Nephron (organoid): ENCODE results near the gene SLCO3A1.

Experiments used
- H3K27ac Mint-ChIP-seq, 3 experiments: 2 replicates each; pipeline ENCODE4 v1.8.0; 2020; ENCODE audit warnings: mixed read lengths in 3 of 3, mild to moderate bottlenecking in 2 of 3, moderate library complexity in 1 of 3
- H3K27me3 Mint-ChIP-seq: 2 replicates; pipeline ENCODE4 v1.8.0; 2021; ENCODE audit warnings: low read depth, mild to moderate bottlenecking, moderate library complexity, mixed read lengths
- H3K36me3 Mint-ChIP-seq: 2 replicates; pipeline ENCODE4 v1.8.0; 2020; ENCODE audit warnings: low read depth, mixed read lengths
- H3K4me1 Mint-ChIP-seq: 2 replicates; pipeline ENCODE4 v1.8.0; 2020; ENCODE audit warnings: mixed read lengths
- H3K4me3 Mint-ChIP-seq, 3 experiments: 2 replicates each; pipeline ENCODE4 v1.8.0; 2020; ENCODE audit warnings: mild to moderate bottlenecking in 3 of 3, mixed read lengths in 3 of 3, moderate library complexity in 2 of 3
- H3K9me3 Mint-ChIP-seq: 2 replicates; pipeline ENCODE4 v1.8.0; 2020; ENCODE audit warnings: mixed read lengths
- TF ChIP-seq, protein P1 (sequence below), 3 experiments: fragments of 200-600 bp; sonication (generic); IDR thresholded peaks; one replicate each; pipeline ENCODE4 v1.5.0; 2021; ENCODE audit warnings: antibody characterized with exemption in 3 of 3; ENCODE audit not compliant: unreplicated experiment in 3 of 3

SLCO3A1 gene

DNA sequence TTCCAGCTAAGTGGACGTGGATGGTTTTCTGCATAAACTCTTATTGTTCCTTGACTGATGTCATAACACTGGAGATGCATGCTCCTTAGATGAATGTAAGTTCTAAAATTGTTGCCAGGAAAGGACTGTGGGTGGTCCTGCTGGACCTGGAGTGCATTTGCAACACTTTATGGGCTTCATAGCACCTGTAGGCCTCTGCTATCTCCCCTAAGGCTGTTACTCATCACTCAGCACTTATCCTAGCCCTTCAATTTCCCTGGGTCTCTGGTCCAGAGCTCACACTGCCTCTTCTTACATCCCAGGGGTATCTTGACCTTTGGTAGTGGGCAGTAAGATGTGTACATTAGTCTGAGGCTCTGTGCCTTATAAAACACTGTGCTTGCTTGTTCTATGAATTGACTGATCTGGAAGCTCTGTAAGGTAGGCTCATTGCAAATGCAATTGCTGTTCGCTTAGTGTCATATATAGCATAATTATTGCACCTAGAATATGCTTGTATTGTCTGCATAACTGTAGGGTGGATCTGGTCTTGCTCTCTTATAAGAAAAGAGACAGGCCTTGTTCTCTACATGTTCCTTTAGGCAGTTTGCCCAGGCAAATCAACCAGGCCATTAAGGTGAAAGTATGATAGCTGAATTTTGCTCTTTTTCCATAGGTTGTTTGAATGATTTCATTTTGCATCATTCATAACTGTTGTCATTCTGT lies 35.8 kb downstream of the SLCO3A1 start:
- Mint-ChIP-seq H3K4me3 (no peak overlapping the region), H3K9me3 (no peaks in the 10 kb centered on the region), H3K4me1 (peaks cover 36% of the 10 kb centered on the region), H3K27ac (no peak overlapping the region), H3K27me3 (peaks cover 6% of the 10 kb centered on the region), H3K36me3 (no peaks in the 10 kb centered on the region)
- TF ChIP-seq, protein P1, sequence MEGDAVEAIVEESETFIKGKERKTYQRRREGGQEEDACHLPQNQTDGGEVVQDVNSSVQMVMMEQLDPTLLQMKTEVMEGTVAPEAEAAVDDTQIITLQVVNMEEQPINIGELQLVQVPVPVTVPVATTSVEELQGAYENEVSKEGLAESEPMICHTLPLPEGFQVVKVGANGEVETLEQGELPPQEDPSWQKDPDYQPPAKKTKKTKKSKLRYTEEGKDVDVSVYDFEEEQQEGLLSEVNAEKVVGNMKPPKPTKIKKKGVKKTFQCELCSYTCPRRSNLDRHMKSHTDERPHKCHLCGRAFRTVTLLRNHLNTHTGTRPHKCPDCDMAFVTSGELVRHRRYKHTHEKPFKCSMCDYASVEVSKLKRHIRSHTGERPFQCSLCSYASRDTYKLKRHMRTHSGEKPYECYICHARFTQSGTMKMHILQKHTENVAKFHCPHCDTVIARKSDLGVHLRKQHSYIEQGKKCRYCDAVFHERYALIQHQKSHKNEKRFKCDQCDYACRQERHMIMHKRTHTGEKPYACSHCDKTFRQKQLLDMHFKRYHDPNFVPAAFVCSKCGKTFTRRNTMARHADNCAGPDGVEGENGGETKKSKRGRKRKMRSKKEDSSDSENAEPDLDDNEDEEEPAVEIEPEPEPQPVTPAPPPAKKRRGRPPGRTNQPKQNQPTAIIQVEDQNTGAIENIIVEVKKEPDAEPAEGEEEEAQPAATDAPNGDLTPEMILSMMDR (IDR thresholded peaks at IDR 0.05; ENCODE audit: unreplicated experiment in 3 of 3) = no peak

DNA sequence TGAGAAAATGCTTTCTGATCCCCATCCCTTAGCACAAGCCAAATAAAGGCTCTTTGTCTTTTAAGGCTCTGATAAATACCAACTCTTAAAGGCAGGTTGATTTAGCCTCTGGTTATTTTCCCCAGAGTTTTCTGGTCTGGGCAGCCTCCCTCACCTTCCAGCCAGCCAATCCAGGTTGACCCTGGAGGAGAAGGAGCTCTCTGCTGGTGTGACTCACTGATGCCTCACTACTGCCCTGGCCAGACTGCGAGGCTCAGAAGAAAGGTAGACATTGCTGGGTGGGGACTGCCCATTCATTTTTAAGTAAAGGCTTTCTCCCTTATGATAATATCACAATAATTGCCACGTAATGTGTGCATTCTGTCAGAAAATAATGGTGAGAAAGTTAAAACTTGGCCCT lies 37.1 kb downstream of the SLCO3A1 start:
- Mint-ChIP-seq H3K4me1 (peaks cover 36% of the 10 kb centered on the region), H3K9me3 (no peaks in the 10 kb centered on the region), H3K36me3 (no peaks in the 10 kb centered on the region), H3K27me3 (peaks cover 8% of the 10 kb centered on the region), H3K27ac (no peak overlapping the region), H3K4me3 (no peak overlapping the region)
- TF ChIP-seq, protein P1 (IDR thresholded peaks at IDR 0.05; ENCODE audit: unreplicated experiment in 3 of 3) = no peak

DNA sequence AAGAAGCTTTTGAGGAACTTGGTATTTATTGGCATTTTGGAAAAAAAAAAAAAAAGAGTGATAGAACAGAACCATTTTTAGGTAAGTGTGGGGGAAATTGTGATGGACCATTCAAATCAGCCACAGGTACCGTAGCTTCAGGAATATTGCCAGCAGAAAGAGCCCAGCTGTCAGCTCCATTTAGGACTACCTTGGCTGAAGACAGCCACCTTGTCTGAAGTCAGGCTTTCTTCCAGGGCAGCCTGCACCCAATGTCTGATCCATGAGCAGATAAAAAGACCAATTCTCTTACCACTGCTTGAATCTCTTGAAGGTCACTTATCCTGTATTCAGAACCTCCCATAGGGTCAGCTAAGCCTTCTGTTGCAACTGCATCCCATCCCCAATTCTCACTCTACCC lies 37.6 kb downstream of the SLCO3A1 start:
- H3K27me3 Mint-ChIP-seq = peaks cover 7% of the 10 kb centered on the region
- TF ChIP-seq, protein P1 (IDR thresholded peaks at IDR 0.05; ENCODE audit: unreplicated experiment in 3 of 3) = no peak
- no peak overlapping the region for H3K27ac Mint-ChIP-seq
- no peaks in the 10 kb centered on the region for H3K9me3 Mint-ChIP-seq
- H3K36me3 Mint-ChIP-seq = no peaks in the 10 kb centered on the region
- H3K4me3 Mint-ChIP-seq = no peak overlapping the region
- H3K4me1 Mint-ChIP-seq = peaks cover 36% of the 10 kb centered on the region

DNA sequence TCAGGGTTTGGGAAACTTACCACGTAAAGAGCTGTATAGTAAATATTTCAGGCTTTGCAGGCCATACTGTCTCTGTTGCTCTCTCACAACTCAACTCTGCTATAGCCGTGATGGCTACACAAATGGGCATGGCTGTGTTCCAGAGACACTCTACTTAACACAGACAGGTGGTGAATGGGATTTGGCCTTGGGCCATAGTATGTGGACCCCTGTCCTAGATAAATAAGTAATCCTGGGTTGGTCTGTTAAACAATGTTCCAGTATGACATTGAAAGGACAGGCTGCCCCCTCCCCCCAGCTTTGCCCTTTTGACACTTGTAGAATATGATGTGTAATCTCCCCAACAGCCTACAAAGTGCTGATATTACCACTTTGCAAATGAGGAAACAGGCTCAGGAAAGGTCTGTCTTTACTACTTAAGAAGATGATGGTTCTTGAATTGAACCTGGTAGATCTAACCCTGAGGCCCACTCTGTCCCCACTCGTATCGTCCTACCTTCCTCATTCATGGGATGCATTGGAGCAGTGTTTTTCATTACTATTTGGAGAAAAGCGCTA lies 38.4 kb downstream of the SLCO3A1 start:
- Mint-ChIP-seq H3K27me3 (peaks cover 4% of the 10 kb centered on the region), H3K36me3 (no peaks in the 10 kb centered on the region), H3K4me1 (peaks cover 28% of the 10 kb centered on the region), H3K27ac (no peak overlapping the region), H3K4me3 (no peak overlapping the region), H3K9me3 (no peaks in the 10 kb centered on the region)
- TF ChIP-seq, protein P1 (IDR thresholded peaks at IDR 0.05; ENCODE audit: unreplicated experiment in 3 of 3) = no peak

GRCh38 chr15:91892436-91892835 lies 38.9 kb downstream of the SLCO3A1 start:
- peaks cover 23% of the 10 kb centered on the region for H3K4me1 Mint-ChIP-seq
- H3K9me3 Mint-ChIP-seq = no peaks in the 10 kb centered on the region
- TF ChIP-seq, protein P1 (IDR thresholded peaks at IDR 0.05; ENCODE audit: unreplicated experiment in 3 of 3) = no peak
- H3K36me3 Mint-ChIP-seq = no peaks in the 10 kb centered on the region
- no peak overlapping the region for H3K4me3 Mint-ChIP-seq
- peaks cover 4% of the 10 kb centered on the region for H3K27me3 Mint-ChIP-seq
- H3K27ac Mint-ChIP-seq = no peak overlapping the region

DNA sequence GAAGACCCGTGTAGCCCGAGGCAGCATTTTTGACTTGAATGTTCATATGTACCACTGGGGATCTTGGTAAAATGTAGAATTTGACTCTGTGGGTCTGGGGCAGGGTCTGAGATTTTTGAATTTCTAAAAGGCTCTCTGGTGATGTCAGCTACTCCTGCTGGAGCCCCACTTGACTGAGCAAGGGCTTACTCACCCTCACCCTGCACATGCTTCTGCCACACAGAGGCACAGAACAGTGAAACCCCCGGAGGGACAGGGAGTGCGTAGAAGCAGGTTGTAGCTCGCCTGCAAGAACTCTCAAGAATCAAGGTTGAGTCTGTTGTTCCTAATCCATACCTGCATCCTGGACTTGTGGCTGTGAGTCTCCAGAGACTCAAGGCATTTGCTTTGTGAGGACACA lies 41.1 kb downstream of the SLCO3A1 start:
- H3K27me3 Mint-ChIP-seq = peaks cover 4% of the 10 kb centered on the region
- H3K36me3 Mint-ChIP-seq = no peaks in the 10 kb centered on the region
- H3K4me3 Mint-ChIP-seq = no peak overlapping the region
- H3K27ac Mint-ChIP-seq = no peak overlapping the region
- TF ChIP-seq, protein P1 (IDR thresholded peaks at IDR 0.05; ENCODE audit: unreplicated experiment in 3 of 3) = no peak
- H3K9me3 Mint-ChIP-seq = no peaks in the 10 kb centered on the region
- peaks cover 14% of the 10 kb centered on the region for H3K4me1 Mint-ChIP-seq
